WI38 (cell line): ENCODE results near the gene GMDS.

ENCODE experiments used
- H3K4me3 ChIP-seq: 2 replicates; pipeline ENCODE4 v1.5.1; 2011; ENCODE audit warnings: low read depth, mild to moderate bottlenecking, control low read depth, low read length
- CTCF ChIP-seq: IDR thresholded peaks from 2 replicates; pipeline ENCODE4 v1.5.1; 2012; ENCODE audit warnings: low read depth, mild to moderate bottlenecking, control low read depth, low read length

GMDS gene

GRCh38 chr6:1577896-1578745, 667.3 kb downstream of the GMDS start:
- no peak for TF ChIP-seq CTCF
- H3K4me3 ChIP-seq, result no peak overlapping the region

- no peak for TF ChIP-seq CTCF
Observed at GRCh38 chr6:1577146-1577680, 668.2 kb downstream of the GMDS start.

GRCh38 chr6:1576711-1577110, 668.7 kb downstream of the GMDS start:
- no peak overlapping the region for H3K4me3 ChIP-seq
- TF ChIP-seq CTCF, result no peak

More at GRCh38 chr6:1577146-1577680, 668.2 kb downstream of the GMDS start:
- H3K4me3 ChIP-seq, result no peak overlapping the region

- H3K4me3 ChIP-seq, result no peak overlapping the region
- TF ChIP-seq CTCF, result no peak
Observed at GRCh38 chr6:1576166-1576565, 669.2 kb downstream of the GMDS start.

GRCh38 chr6:1575210-1576041, 670.0 kb downstream of the GMDS start:
- no peak for TF ChIP-seq CTCF

GRCh38 chr6:1574890-1575209, 670.6 kb downstream of the GMDS start:
- no peak for TF ChIP-seq CTCF
- H3K4me3 ChIP-seq, result no peak overlapping the region

More at GRCh38 chr6:1575210-1576041, 670.0 kb downstream of the GMDS start:
- H3K4me3 ChIP-seq, result no peak overlapping the region
